Measurements from ENCODE around the gene NIN. TPM values are rescaled to one million over a fixed set of nuclear protein-coding genes. Genes with fewer than 3 reads are reported as not detected.

Gene NIN
- total and polyA plus RNA-seq, 4 donors, result 1.7 to 11.1 (median 4.0) TPM

DNA sequence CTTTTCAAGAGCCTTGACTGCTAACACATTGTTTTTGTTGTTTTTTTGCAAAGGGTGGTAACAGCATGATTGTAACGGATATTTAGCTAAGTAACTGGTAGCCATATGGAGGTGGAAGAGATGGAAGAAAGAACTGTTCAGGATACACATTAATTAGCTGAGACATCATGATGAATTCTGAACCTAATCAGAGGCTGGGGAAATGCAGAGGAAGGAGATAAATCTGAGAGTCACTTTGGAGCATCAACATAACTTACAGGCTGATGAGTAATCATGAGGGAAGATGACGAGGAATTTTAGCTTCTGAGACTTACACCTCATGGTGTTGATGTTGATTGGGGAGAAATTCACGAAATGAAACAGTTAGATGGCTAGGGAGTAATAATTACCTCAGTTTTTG lies 62.3 kb downstream of the NIN start:
- H3K27ac ChIP-seq (ENCODE audit: low read depth in 1 of 2, low read length in 2 of 2), result no peak overlapping the region
- no peak overlapping the region for H3K9ac ChIP-seq (ENCODE audit: low read depth in 1 of 2, low read length in 2 of 2)
- H3K4me1 ChIP-seq (ENCODE audit: control insufficient read depth in 4 of 4, insufficient read depth in 4 of 4, low read length in 3 of 4), result no peaks in the 10 kb centered on the region
- 93% methylated on average over 3 of the region's 3 CpGs for WGBS
- no peak for DNase-seq (ENCODE audit: low spot score)
- no peaks in the 10 kb centered on the region for H3K27me3 ChIP-seq (ENCODE audit: control insufficient read depth in 4 of 4, insufficient read depth in 4 of 4, low read length in 3 of 4)
- no peak overlapping the region for H3K4me3 ChIP-seq (ENCODE audit: low read depth in 1 of 3, low read length in 3 of 3)
- no peaks in the 10 kb centered on the region for H3K9me3 ChIP-seq (ENCODE audit: control insufficient read depth in 4 of 4, low read length in 3 of 4)
- TF ChIP-seq, protein P1, sequence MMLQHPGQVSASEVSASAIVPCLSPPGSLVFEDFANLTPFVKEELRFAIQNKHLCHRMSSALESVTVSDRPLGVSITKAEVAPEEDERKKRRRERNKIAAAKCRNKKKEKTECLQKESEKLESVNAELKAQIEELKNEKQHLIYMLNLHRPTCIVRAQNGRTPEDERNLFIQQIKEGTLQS (IDR thresholded peaks at IDR 0.05), result no peak
- TF ChIP-seq HNF4G (IDR thresholded peaks at IDR 0.05), result no peak
- no peak for TF ChIP-seq EGR1 (IDR thresholded peaks at IDR 0.05; ENCODE audit: low read depth in 2 of 2)
- TF ChIP-seq JUND (IDR thresholded peaks at IDR 0.05), result no peak
- TF ChIP-seq, protein P2, sequence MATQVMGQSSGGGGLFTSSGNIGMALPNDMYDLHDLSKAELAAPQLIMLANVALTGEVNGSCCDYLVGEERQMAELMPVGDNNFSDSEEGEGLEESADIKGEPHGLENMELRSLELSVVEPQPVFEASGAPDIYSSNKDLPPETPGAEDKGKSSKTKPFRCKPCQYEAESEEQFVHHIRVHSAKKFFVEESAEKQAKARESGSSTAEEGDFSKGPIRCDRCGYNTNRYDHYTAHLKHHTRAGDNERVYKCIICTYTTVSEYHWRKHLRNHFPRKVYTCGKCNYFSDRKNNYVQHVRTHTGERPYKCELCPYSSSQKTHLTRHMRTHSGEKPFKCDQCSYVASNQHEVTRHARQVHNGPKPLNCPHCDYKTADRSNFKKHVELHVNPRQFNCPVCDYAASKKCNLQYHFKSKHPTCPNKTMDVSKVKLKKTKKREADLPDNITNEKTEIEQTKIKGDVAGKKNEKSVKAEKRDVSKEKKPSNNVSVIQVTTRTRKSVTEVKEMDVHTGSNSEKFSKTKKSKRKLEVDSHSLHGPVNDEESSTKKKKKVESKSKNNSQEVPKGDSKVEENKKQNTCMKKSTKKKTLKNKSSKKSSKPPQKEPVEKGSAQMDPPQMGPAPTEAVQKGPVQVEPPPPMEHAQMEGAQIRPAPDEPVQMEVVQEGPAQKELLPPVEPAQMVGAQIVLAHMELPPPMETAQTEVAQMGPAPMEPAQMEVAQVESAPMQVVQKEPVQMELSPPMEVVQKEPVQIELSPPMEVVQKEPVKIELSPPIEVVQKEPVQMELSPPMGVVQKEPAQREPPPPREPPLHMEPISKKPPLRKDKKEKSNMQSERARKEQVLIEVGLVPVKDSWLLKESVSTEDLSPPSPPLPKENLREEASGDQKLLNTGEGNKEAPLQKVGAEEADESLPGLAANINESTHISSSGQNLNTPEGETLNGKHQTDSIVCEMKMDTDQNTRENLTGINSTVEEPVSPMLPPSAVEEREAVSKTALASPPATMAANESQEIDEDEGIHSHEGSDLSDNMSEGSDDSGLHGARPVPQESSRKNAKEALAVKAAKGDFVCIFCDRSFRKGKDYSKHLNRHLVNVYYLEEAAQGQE (IDR thresholded peaks at IDR 0.05), result no peak
- no peak for TF ChIP-seq FOXA1 (IDR thresholded peaks at IDR 0.05)
- no peak for TF ChIP-seq RXRA (IDR thresholded peaks at IDR 0.05)
- TF ChIP-seq TAF1 (conservative IDR thresholded peaks at IDR 0.05), result no peak
- TF ChIP-seq YY1 (IDR thresholded peaks at IDR 0.05), result no peak
- TF ChIP-seq, protein P3, sequence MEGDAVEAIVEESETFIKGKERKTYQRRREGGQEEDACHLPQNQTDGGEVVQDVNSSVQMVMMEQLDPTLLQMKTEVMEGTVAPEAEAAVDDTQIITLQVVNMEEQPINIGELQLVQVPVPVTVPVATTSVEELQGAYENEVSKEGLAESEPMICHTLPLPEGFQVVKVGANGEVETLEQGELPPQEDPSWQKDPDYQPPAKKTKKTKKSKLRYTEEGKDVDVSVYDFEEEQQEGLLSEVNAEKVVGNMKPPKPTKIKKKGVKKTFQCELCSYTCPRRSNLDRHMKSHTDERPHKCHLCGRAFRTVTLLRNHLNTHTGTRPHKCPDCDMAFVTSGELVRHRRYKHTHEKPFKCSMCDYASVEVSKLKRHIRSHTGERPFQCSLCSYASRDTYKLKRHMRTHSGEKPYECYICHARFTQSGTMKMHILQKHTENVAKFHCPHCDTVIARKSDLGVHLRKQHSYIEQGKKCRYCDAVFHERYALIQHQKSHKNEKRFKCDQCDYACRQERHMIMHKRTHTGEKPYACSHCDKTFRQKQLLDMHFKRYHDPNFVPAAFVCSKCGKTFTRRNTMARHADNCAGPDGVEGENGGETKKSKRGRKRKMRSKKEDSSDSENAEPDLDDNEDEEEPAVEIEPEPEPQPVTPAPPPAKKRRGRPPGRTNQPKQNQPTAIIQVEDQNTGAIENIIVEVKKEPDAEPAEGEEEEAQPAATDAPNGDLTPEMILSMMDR (IDR thresholded peaks at IDR 0.05; ENCODE audit: low read depth, low read length, missing input control), result no peak
- no peak for TF ChIP-seq RAD21 (IDR thresholded peaks at IDR 0.05)
- TF ChIP-seq, protein P4, sequence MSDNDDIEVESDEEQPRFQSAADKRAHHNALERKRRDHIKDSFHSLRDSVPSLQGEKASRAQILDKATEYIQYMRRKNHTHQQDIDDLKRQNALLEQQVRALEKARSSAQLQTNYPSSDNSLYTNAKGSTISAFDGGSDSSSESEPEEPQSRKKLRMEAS (IDR thresholded peaks at IDR 0.05), result no peak
- TF ChIP-seq GABPA (IDR thresholded peaks at IDR 0.05 in 1 of 2, conservative IDR thresholded peaks at IDR 0.05 in 1 of 2), result no peak
- TF ChIP-seq FOXA2 (IDR thresholded peaks at IDR 0.05), result no peak
- no peak for TF ChIP-seq NR2F2 (IDR thresholded peaks at IDR 0.05)
- no peak for TF ChIP-seq HNF4A (conservative IDR thresholded peaks at IDR 0.05)
- TF ChIP-seq, protein P5, sequence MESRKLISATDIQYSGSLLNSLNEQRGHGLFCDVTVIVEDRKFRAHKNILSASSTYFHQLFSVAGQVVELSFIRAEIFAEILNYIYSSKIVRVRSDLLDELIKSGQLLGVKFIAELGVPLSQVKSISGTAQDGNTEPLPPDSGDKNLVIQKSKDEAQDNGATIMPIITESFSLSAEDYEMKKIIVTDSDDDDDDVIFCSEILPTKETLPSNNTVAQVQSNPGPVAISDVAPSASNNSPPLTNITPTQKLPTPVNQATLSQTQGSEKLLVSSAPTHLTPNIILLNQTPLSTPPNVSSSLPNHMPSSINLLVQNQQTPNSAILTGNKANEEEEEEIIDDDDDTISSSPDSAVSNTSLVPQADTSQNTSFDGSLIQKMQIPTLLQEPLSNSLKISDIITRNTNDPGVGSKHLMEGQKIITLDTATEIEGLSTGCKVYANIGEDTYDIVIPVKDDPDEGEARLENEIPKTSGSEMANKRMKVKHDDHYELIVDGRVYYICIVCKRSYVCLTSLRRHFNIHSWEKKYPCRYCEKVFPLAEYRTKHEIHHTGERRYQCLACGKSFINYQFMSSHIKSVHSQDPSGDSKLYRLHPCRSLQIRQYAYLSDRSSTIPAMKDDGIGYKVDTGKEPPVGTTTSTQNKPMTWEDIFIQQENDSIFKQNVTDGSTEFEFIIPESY (IDR thresholded peaks at IDR 0.05), result no peak
- TF ChIP-seq SP1 (IDR thresholded peaks at IDR 0.05), result no peak
- peaks cover 5 to 14% (median 9%) of the 10 kb centered on the region in 4 donors for H3K36me3 ChIP-seq (ENCODE audit: control insufficient read depth in 4 of 4, insufficient read depth in 3 of 4, low read depth in 1 of 4, low read length in 3 of 4)

All from liver (tissue), 9 donors.